Uterus (tissue), 4 donors: ENCODE results near the gene HLCS. TPM values are rescaled to one million over a fixed set of nuclear protein-coding genes. Genes with fewer than 3 reads are reported as not detected.
"Not testable (repeated sequence)": the region's sequence is repeated elsewhere in the genome, so short reads cannot be mapped to it uniquely, and the experiment has no call there.

Source experiments
- DNase-seq, 2 donors: peaks; one replicate each; pipeline ENCODE4 v3.0.0-alpha.2; 2019 to 2020
- H3K27ac ChIP-seq, 2 donors: fragments of 200-600 bp; sonication (generic); 1 replicate in 1 of 2; 2 replicates in 1 of 2; pipeline ENCODE4 v1.5.1; 2016 to 2018
- H3K27me3 ChIP-seq, 2 donors: fragments of 200-600 bp; sonication (generic); one replicate each; pipeline ENCODE4 v1.5.1; 2018 to 2019; ENCODE audit warnings: control low read depth in 1 of 2
- H3K36me3 ChIP-seq, 2 donors: fragments of 200-600 bp; sonication (generic); one replicate each; pipeline ENCODE4 v1.5.1; 2019; ENCODE audit warnings: control low read depth in 1 of 2
- H3K4me1 ChIP-seq, 2 donors: fragments of 200-600 bp; sonication (generic); one replicate each; pipeline ENCODE4 v1.5.1; 2018 to 2019; ENCODE audit warnings: control low read depth in 1 of 2
- H3K4me3 ChIP-seq, 2 donors: fragments of 200-600 bp; sonication (generic); 1 replicate in 1 of 2; 2 replicates in 1 of 2; pipeline ENCODE4 v1.5.1; 2018 to 2019; ENCODE audit warnings: mild to moderate bottlenecking in 1 of 2
- H3K9me3 ChIP-seq, 2 donors: fragments of 200-600 bp; sonication (generic); one replicate each; pipeline ENCODE4 v1.5.1; 2019; ENCODE audit warnings: control low read depth in 1 of 2
- CTCF ChIP-seq, 4 experiments: fragments of 200-600 bp in 2 of 4; fragments of 450-650 bp in 2 of 4; sonication (generic) in 2 of 4; IDR thresholded peaks; one replicate each; pipeline ENCODE4 v1.5.1; 2016 to 2019; ENCODE audit warnings: antibody characterized with exemption in 4 of 4, mild to moderate bottlenecking in 2 of 4, moderate library complexity in 1 of 4
- POLR2A ChIP-seq, 2 donors: fragments of 450-650 bp; IDR thresholded peaks; one replicate each; pipeline ENCODE4 v1.6.1; 2016; ENCODE audit warnings: antibody characterized with exemption in 2 of 2, mild to moderate bottlenecking in 1 of 2, moderate library complexity in 1 of 2
- intact Hi-C: fragments of 100-400 bp; cut with DNase I; formaldehyde crosslinking; loops from one replicate; pipeline ENCODE4 v1.15.1; 2023; ENCODE audit warnings: low total_unique reads
- total RNA-seq, 4 donors: library from RNA; depleted of rRNA in 3 of 4; stranded (reverse); fragments of >200 nt in 3 of 4; gene quantifications; one replicate each; pipeline versions ENCODE4 v1.1.0 to v1.2.4, GENCODE V29; 2014 to 2023
- donor health status: DM: yes; HTN: yes; CAD: no.

HLCS gene
- total RNA-seq, 4 donors from 2014 or later = 3.8 to 31.4 (median 15.4) TPM

DNA sequence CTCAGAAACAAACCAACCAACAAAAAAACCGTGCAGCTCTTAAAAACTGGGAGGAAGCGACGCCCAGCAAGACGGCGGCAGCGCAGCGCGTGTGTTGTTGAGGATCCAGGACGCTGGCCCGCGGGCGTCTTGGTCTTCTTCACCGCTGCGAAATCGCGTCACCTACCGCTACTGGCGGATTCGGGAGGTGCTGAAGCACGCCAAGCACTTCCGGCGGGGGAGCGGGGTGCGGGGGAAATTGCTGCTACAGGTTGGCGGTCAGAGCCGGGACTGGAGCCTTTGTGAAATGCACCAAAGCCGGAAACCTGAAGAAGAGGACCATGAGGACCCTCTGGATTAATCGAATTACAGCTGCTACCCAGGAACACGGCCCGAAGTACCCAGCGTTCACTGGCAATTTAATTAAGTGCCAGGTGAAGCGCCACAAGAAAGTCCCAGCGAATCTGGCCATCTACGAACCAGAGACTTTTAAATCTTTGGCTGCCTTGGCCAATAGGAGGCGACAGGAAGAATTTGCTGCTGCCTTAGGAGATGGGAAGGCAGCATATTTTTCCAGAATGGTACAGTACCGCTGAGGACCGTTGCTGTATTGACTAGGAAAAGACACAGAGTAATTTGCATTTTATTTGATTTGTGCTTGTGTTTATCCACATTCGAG is 28.2 kb upstream of the HLCS start:
- no peaks in the 10 kb centered on the region for H3K36me3 ChIP-seq
- H3K4me3 ChIP-seq = no peak overlapping the region
- H3K27me3 ChIP-seq = no peaks in the 10 kb centered on the region
- H3K4me1 ChIP-seq = no peaks in the 10 kb centered on the region
- no peak overlapping the region for H3K27ac ChIP-seq
- intact Hi-C loops = no loop called here
- H3K9me3 ChIP-seq = no peaks in the 10 kb centered on the region
- DNase-seq = no peak
- TF ChIP-seq POLR2A (IDR thresholded peaks at IDR 0.05) (no peak), CTCF (IDR thresholded peaks at IDR 0.05) (no peak)

GRCh38 chr21:36992671-36993070 is 26.2 kb upstream of the HLCS start:
- H3K9me3 ChIP-seq = no peaks in the 10 kb centered on the region
- intact Hi-C loops = no loop called here
- no peak overlapping the region for H3K4me3 ChIP-seq
- H3K27ac ChIP-seq = no peak overlapping the region
- H3K4me1 ChIP-seq = no peaks in the 10 kb centered on the region
- no peak for DNase-seq
- no peak for TF ChIP-seq POLR2A (IDR thresholded peaks at IDR 0.05)
- TF ChIP-seq CTCF (IDR thresholded peaks at IDR 0.05) = no peak
- no peaks in the 10 kb centered on the region for H3K36me3 ChIP-seq
- no peaks in the 10 kb centered on the region for H3K27me3 ChIP-seq

DNA sequence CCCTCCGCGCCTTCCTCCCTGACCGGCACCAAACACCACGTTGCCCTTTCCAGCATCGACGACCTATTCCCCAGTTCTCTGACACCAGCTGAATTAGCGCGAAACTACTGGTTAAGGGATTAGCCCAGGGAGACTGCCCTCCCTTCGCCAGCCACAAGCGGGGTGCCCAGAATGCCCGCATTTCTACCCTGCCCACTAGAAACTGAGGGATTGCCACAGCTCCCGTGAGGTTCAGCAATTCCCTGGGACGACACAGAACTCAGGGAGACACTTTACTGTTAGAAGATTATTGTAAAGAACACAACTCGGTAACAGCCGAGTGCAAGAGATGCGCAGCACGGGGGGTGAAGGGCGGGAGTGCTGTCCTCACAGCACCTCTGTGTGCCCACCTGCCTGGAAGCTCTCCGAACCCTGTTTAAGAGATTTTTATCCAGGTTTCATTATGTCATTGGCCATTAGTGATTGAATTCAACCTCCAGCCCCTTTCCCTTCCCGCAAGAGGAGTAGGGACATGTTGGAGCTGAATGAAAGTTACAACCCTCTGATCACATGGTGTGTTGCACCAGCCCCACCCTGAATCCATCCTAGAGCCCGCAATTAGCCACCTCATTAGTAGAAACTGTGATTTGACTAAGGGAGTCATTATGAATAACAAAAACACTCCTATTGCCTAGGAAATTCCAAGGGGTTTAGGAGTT is 24.2 kb upstream of the HLCS start:
- no peaks in the 10 kb centered on the region for H3K4me1 ChIP-seq
- H3K9me3 ChIP-seq = no peaks in the 10 kb centered on the region
- intact Hi-C loops = no loop called here
- no peak for DNase-seq
- peak overlapping the region; percentile 47 to 81 for H3K4me3 ChIP-seq
- H3K27ac ChIP-seq = peak overlapping the region; percentile 91 to 94
- H3K36me3 ChIP-seq = no peaks in the 10 kb centered on the region
- TF ChIP-seq POLR2A (IDR thresholded peaks at IDR 0.05) (no peak), CTCF (IDR thresholded peaks at IDR 0.05) (no peak)
- no peaks in the 10 kb centered on the region for H3K27me3 ChIP-seq

DNA sequence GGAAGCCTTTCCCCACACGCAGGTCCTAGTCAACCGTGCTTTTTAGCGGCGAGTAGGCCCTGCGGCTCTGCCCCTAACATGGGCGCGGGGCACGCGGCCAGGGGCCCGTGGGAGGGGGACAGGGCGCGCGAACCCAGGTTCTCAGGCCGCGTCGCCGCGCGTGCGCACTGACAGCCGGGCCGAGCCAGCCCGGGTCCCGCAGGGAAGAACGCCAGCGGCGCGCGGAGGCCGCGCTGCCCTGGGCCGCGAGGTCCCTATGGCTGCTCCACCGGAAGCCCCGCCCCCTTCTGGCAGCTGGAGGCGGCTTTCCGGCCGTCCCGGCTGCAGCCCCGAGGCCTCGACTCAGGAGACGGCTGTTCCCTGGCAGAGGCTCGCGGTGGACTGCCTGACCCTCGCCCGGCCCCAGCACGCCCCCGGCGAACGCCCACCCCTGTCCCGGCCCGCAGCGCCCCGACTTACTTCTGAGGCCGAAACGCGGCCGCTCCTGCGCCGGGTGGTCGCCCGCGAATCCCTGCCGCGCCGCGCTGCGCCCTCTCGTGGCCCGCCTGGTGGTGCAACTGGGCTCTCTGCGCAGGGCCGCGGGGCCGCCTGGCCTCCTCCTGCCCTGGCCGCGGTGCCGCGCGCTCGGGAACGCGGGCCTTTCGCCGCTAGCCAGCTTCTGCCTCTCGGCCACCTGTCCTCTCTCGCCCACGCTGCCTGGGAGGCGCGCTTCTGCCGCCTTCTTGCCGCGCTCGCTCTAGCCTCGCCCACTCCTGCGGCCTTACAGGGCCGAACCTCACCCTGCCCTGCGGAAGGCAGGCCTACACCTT is 23.4 kb upstream of the HLCS start:
- Histone ChIP-seq H3K27me3 (no peaks in the 10 kb centered on the region), H3K27ac (peak overlapping the region; percentile 91 to 94), H3K4me1 (no peaks in the 10 kb centered on the region), H3K4me3 (peak overlapping the region; percentile 47 to 81), H3K9me3 (no peaks in the 10 kb centered on the region), H3K36me3 (no peaks in the 10 kb centered on the region)
- TF ChIP-seq POLR2A (IDR thresholded peaks at IDR 0.05) (peak in 1 of 2 donors; percentile 40), CTCF (IDR thresholded peaks at IDR 0.05) (peak; percentile 68 to 99 (median 93))
- intact Hi-C loops = no loop called here
- peak; percentile 91 to 93 for DNase-seq

DNA sequence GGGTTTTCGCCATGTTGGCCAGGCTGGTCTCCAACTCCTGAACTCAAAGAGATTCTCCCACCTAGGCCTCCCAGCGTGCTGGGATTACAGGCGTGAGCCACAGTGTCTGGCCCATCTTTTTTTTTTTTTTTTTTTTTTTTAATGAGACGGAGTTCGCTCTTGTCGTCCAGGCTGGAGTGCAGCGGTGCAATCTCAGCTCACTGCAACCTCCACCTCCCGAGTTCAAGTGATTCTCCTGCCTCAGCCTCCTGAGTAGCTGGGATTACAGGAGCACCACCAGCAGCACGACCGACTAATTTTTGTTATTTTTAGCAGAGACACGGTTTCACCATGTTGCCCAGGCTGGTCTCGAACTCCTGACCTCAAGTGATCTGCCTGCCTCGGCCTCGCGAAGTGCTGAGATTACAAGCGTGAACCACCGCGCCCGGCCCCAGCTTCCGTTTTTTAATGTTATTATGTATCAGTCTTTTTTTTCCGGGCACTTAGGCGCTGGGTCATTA is 22.8 kb upstream of the HLCS start:
- H3K27me3 ChIP-seq, intact Hi-C loops, DNase-seq, H3K36me3 ChIP-seq, H3K4me1 ChIP-seq, H3K9me3 ChIP-seq: not testable (repeated sequence)
- H3K4me3 ChIP-seq = peak overlapping the region; percentile 47 to 81
- peak overlapping the region; percentile 91 to 94 for H3K27ac ChIP-seq
